ENCODE data around the gene P2RY1. TPM values are rescaled to one million over a fixed set of nuclear protein-coding genes. Genes with fewer than 3 reads are reported as not detected.

The P2RY1 gene
- total RNA-seq, 1 experiment from 2014 or later: 0.28 TPM

DNA sequence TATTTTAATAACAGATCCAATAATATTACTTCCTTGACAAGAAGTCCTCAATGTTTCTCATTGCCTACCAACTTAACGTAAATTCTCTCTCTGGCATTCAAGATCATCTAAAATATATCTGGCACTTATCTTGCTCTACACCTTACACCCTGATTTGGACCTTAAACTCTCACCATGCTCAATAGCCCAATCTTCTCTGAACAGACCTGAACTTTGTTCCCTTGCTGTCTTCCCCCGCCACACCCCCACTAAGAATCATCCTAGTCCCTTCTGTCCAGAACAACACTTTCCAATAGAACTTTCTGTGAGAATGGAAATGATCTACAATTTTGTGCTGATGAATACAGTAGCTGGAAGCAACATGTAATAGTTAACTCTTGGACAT is 44.9 kb downstream of the P2RY1 start:
- no peak for TF ChIP-seq CTCF (IDR thresholded peaks at IDR 0.05; ENCODE audit: unreplicated experiment)
- no peak overlapping the region for H3K27ac Mint-ChIP-seq (ENCODE audit: low read depth, unreplicated experiment)
- no peaks in the 10 kb centered on the region for H3K27me3 Mint-ChIP-seq (ENCODE audit: insufficient read depth, unreplicated experiment)
- intact Hi-C loops (cut with micrococcal nuclease): no loop called here
- H3K4me3 Mint-ChIP-seq (ENCODE audit: unreplicated experiment): no peak overlapping the region
- DNase-seq (ENCODE audit: unreplicated experiment): no peak
- CTCF ChIA-PET: no interaction called here
- POLR2A ChIA-PET: no interaction called here
- peaks cover 8% of the 10 kb centered on the region for H3K9me3 Mint-ChIP-seq (ENCODE audit: unreplicated experiment)
- no peaks in the 10 kb centered on the region for H3K4me1 Mint-ChIP-seq (ENCODE audit: insufficient read depth, unreplicated experiment)
- no peaks in the 10 kb centered on the region for H3K36me3 Mint-ChIP-seq (ENCODE audit: insufficient read depth, unreplicated experiment)
- no TSS peak for BruUV-seq (replicated peaks)

DNA sequence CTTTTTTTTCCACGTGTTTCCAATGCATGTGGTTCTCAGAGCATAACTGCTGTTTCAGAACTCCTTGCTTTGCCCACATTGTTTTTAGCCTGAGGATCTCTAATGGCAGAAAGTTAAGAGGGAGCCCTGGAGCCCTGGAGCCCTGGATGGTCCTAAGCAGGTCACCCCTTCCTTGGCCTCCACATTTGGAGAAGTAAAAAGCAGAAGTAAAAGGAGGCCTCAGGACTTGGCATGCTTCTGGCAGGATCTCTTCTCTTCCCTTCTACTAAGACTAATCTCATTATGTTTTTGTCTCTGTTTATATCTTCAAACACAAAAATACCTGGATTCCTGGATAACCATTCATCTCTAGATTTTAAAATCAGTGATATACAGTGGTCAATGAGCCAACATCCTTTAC is 50.1 kb downstream of the P2RY1 start:
- ChIA-PET POLR2A (no interaction called here), CTCF (no interaction called here)
- intact Hi-C loops (cut with micrococcal nuclease): no loop called here
- Mint-ChIP-seq H3K9me3 (ENCODE audit: unreplicated experiment) (no peaks in the 10 kb centered on the region), H3K4me1 (ENCODE audit: insufficient read depth, unreplicated experiment) (no peaks in the 10 kb centered on the region), H3K36me3 (ENCODE audit: insufficient read depth, unreplicated experiment) (no peaks in the 10 kb centered on the region), H3K27ac (ENCODE audit: low read depth, unreplicated experiment) (no peak overlapping the region), H3K27me3 (ENCODE audit: insufficient read depth, unreplicated experiment) (no peaks in the 10 kb centered on the region), H3K4me3 (ENCODE audit: unreplicated experiment) (no peak overlapping the region)
- DNase-seq (ENCODE audit: unreplicated experiment): no peak
- no peak for TF ChIP-seq CTCF (IDR thresholded peaks at IDR 0.05; ENCODE audit: unreplicated experiment)
- BruUV-seq (replicated peaks): no TSS peak
